Measurements from ENCODE around the gene TESK1. TPM values are rescaled to one million over a fixed set of nuclear protein-coding genes. Genes with fewer than 3 reads are reported as not detected.

Gene TESK1
- total RNA-seq, 1 experiment from 2014 or later: 25.5 TPM

GRCh38 chr9:35659340-35659739, 54.3 kb downstream of the TESK1 start:
- peak; percentile 33 to 60 for DNase-seq
- CTCF ChIA-PET: no interaction called here
- Histone ChIP-seq H3K27me3 (ENCODE audit: insufficient read depth, low read depth) (no peaks in the 10 kb centered on the region), H3K36me3 (ENCODE audit: low read depth) (no peaks in the 10 kb centered on the region), H3K9me3 (ENCODE audit: insufficient read depth, low read depth) (no peaks in the 10 kb centered on the region), H3K4me3 (peak overlapping the region; percentile 72; the same call in 1 of the 2 replicates), H2AFZ (no peak overlapping the region), H3K4me1 (replicated peaks; ENCODE audit: insufficient read depth) (peaks cover 29% of the 10 kb centered on the region), H3K9me2 (ENCODE audit: insufficient read depth) (no peaks in the 10 kb centered on the region), H3K79me2 (ENCODE audit: low read depth) (0 out of 2 replicates have a peak, but pooled peaks cover 10% of the 10 kb centered on the region), H3F3A (ENCODE audit: insufficient read depth, low read depth) (peaks cover 22% of the 10 kb centered on the region; the same call in 1 of the 2 replicates), H3K4me2 (peak overlapping the region; percentile 80), H4K20me1 (ENCODE audit: insufficient read depth) (no peaks in the 10 kb centered on the region), H3K27ac (peak overlapping the region; percentile 94)
- POLR2A ChIA-PET (ENCODE audit: unreplicated experiment): interaction anchor here (0.7 kb wide), 1 partner anchor 587 kb away, joined by 13 read pairs; the partner anchor contains the start of gene VCP
- BruUV-seq (replicated peaks): no TSS peak
- intact Hi-C loops (cut with micrococcal nuclease; ENCODE audit: unreplicated experiment): loop anchor here (2.0 to 5.0 kb wide), 3 partner anchors 38 to 248 kb away; partner anchors contain the start of genes CREB3, HRCT1, SPAAR and TLN1
- TF ChIP-seq CTCF (conservative IDR thresholded peaks at IDR 0.05) (no peak), EZH2 (IDR thresholded peaks at IDR 0.05; ENCODE audit: low read depth) (no peak)

Small RNA genes lying within 50 kb of the gene (microRNA-seq; reads per million reads assigned to microRNA genes)
- not detected for gene MIR4667 (ENCODE audit: borderline number of aligned reads, borderline replicate concordance)

Other genes with a start within 250 kb of the TESK1 start
- gene RUSC2, start 115.2 kb upstream of the TESK1 start, total RNA-seq (2021): 10.1 and 12.5 TPM in 2 replicates
- gene CD72, start 13.2 kb downstream of the TESK1 start, total RNA-seq (2021): 3.2 and 4.1 TPM in 2 replicates
- not detected in 2 replicates for gene SIT1, start 45.7 kb downstream of the TESK1 start, total RNA-seq (2021)
- 13,432 and 13,506 TPM in 2 replicates for gene RMRP, start 52.8 kb downstream of the TESK1 start, total RNA-seq (2021)
- gene CCDC107, start 53.0 kb downstream of the TESK1 start, total RNA-seq (2021): 6.9 and 10.5 TPM in 2 replicates
- gene ARHGEF39, start 59.9 kb downstream of the TESK1 start, total RNA-seq (2021): 13.5 and 15.6 TPM in 2 replicates
- 2.5 and 6.6 TPM in 2 replicates for gene CA9, start 68.7 kb downstream of the TESK1 start, total RNA-seq (2021)
- gene TPM2, start 84.7 kb downstream of the TESK1 start, total RNA-seq (2021): 30.5 and 60.0 TPM in 2 replicates
- 101 and 114 TPM in 2 replicates for gene TLN1, start 126.9 kb downstream of the TESK1 start, total RNA-seq (2021)
- gene CREB3, start 127.4 kb downstream of the TESK1 start, total RNA-seq (2021): 22.4 and 23.6 TPM in 2 replicates
- 25.0 and 29.6 TPM in 2 replicates for gene GBA2, start 144.0 kb downstream of the TESK1 start, total RNA-seq (2021)
- 21.8 and 25.1 TPM in 2 replicates for gene RGP1, start 144.0 kb downstream of the TESK1 start, total RNA-seq (2021)
- gene MSMP, start 149.0 kb downstream of the TESK1 start, total RNA-seq (2021): not detected in 2 replicates
- gene NPR2, start 186.3 kb downstream of the TESK1 start, total RNA-seq (2021): 11.3 and 12.2 TPM in 2 replicates
- gene SPAG8, start 207.0 kb downstream of the TESK1 start, total RNA-seq (2021): 0.48 and 1.0 TPM in 2 replicates
- 53.1 and 73.9 TPM in 2 replicates for gene HINT2, start 209.8 kb downstream of the TESK1 start, total RNA-seq (2021)
- gene FAM221B, start 223.5 kb downstream of the TESK1 start, total RNA-seq (2021): not detected in 2 replicates
- 6.3 and 6.4 TPM in 2 replicates for gene TMEM8B, start 224.0 kb downstream of the TESK1 start, total RNA-seq (2021)

All from PC-9 (cell line).